GM23338 (cell line): ENCODE results near the gene MBD6. TPM values are rescaled to one million over a fixed set of nuclear protein-coding genes. Genes with fewer than 3 reads are reported as not detected.

Source experiments
- ATAC-seq: fragments of 200-7000 bp; cut with Tn5 transposase; 3 replicates; pipeline ENCODE4 v1.9.1; 2020
- DNase-seq: peaks from one replicate; pipeline ENCODE4 v3.0.0-alpha.2; 2015; ENCODE audit warnings: low spot score
- H2AFZ ChIP-seq: fragments of 200-600 bp; sonication (generic); 2 replicates; pipeline ENCODE4 v1.8.0; 2016; ENCODE audit warnings: antibody characterized with exemption, mild to moderate bottlenecking, moderate library complexity
- H3F3A ChIP-seq: fragments of 200-600 bp; sonication (generic); replicated peaks from 2 replicates; pipeline ENCODE4 v1.8.0; 2017; ENCODE audit warnings: antibody characterized with exemption, mixed run types, low read depth
- H3K27ac ChIP-seq: fragments of 200-600 bp; sonication (generic); 2 replicates; pipeline ENCODE4 v1.6.1; 2016; ENCODE audit warnings: low read depth
- H3K27me3 ChIP-seq: fragments of 200-600 bp; sonication (generic); 2 replicates; pipeline ENCODE4 v1.8.0; 2016; ENCODE audit warnings: mild to moderate bottlenecking, mixed run types, moderate library complexity; ENCODE audit not compliant: insufficient read depth
- H3K36me3 ChIP-seq: fragments of 200-600 bp; sonication (generic); 2 replicates; pipeline ENCODE4 v1.8.0; 2016; ENCODE audit warnings: mild to moderate bottlenecking; ENCODE audit not compliant: insufficient read depth
- H3K4me1 ChIP-seq: fragments of 200-600 bp; sonication (generic); 2 replicates; pipeline ENCODE4 v1.8.0; 2016; ENCODE audit warnings: mild to moderate bottlenecking, moderate library complexity; ENCODE audit not compliant: insufficient read depth
- H3K4me2 ChIP-seq: fragments of 200-600 bp; sonication (generic); 2 replicates; pipeline ENCODE4 v1.7.1; 2017; ENCODE audit warnings: mixed run types
- H3K4me3 ChIP-seq: fragments of 200-600 bp; sonication (generic); 2 replicates; pipeline ENCODE4 v1.6.1; 2016; ENCODE audit warnings: mixed run types
- H3K79me2 ChIP-seq: fragments of 200-600 bp; sonication (generic); replicated peaks from 2 replicates; pipeline ENCODE4 v1.8.0; 2017; ENCODE audit warnings: mild to moderate bottlenecking; ENCODE audit not compliant: insufficient read depth
- H3K9me2 ChIP-seq: fragments of 200-600 bp; sonication (generic); 2 replicates; pipeline ENCODE4 v1.8.0; 2017; ENCODE audit not compliant: insufficient read depth
- H4K20me1 ChIP-seq: fragments of 200-600 bp; sonication (generic); replicated peaks from 2 replicates; pipeline ENCODE4 v1.8.0; 2017; ENCODE audit warnings: mild to moderate bottlenecking; ENCODE audit not compliant: insufficient read depth
- H3K27ac Mint-ChIP-seq: 2 replicates; pipeline ENCODE4 v1.8.0; 2020; ENCODE audit warnings: inconsistent platforms, mild to moderate bottlenecking, moderate library complexity, mixed read lengths
- H3K27me3 Mint-ChIP-seq: 3 replicates; pipeline ENCODE4 v1.8.0; 2022; ENCODE audit warnings: low read depth, mild to moderate bottlenecking, moderate library complexity, mixed read lengths, inconsistent platforms; ENCODE audit not compliant: insufficient read depth, poor library complexity
- H3K36me3 Mint-ChIP-seq: 3 replicates; pipeline ENCODE4 v1.8.0; 2021; ENCODE audit warnings: low read depth, mild to moderate bottlenecking, inconsistent platforms, moderate library complexity, mixed read lengths
- H3K4me1 Mint-ChIP-seq: 3 replicates; pipeline ENCODE4 v1.8.0; 2020; ENCODE audit warnings: mild to moderate bottlenecking, inconsistent platforms, mixed read lengths
- H3K4me3 Mint-ChIP-seq: 3 replicates; pipeline ENCODE4 v1.8.0; 2021; ENCODE audit warnings: moderate library complexity, mild to moderate bottlenecking, inconsistent platforms, mixed read lengths
- H3K9me3 Mint-ChIP-seq: 3 replicates; pipeline ENCODE4 v1.8.0; 2020; ENCODE audit warnings: moderate library complexity, mild to moderate bottlenecking, inconsistent platforms, mixed read lengths
- CREB1 ChIP-seq: fragments of 250-450 bp; sonication (Bioruptor Pico); IDR thresholded peaks from 2 replicates; pipeline ENCODE4 v1.5.0; 2020; ENCODE audit warnings: low read depth, mild to moderate bottlenecking, moderate library complexity
- CTCF ChIP-seq, 2 experiments: fragments of 200-600 bp in 1 of 2; sonication (generic) in 1 of 2; conservative IDR thresholded peaks; 2 replicates each; pipeline versions ENCODE4 v1.5.1 to v1.6.1; 2016 to 2017; ENCODE audit warnings: antibody characterized with exemption in 2 of 2, low read depth in 2 of 2, mild to moderate bottlenecking in 2 of 2, moderate library complexity in 1 of 2
- ETS1 ChIP-seq: IDR thresholded peaks from 2 replicates; pipeline ENCODE4 v1.6.1; 2016; ENCODE audit warnings: antibody characterized with exemption
- EZH2 ChIP-seq: fragments of 200-600 bp; sonication (generic); IDR thresholded peaks from one replicate; pipeline ENCODE4 v1.8.0; 2017; ENCODE audit warnings: antibody characterized with exemption, mild to moderate bottlenecking, low read depth; ENCODE audit not compliant: unreplicated experiment
- EZH2phosphoT487 ChIP-seq: fragments of 200-600 bp; sonication (generic); IDR thresholded peaks from one replicate; pipeline ENCODE4 v1.8.1; 2018; ENCODE audit warnings: antibody characterized with exemption; ENCODE audit not compliant: unreplicated experiment
- JUNB ChIP-seq: IDR thresholded peaks from one replicate; pipeline ENCODE4 v1.6.1; 2016; ENCODE audit warnings: antibody characterized with exemption; ENCODE audit not compliant: unreplicated experiment
- NANOG ChIP-seq: IDR thresholded peaks from 2 replicates; pipeline ENCODE4 v1.6.1; 2016; ENCODE audit warnings: antibody characterized with exemption, borderline replicate concordance
- POLR2AphosphoS5 ChIP-seq: IDR thresholded peaks from 2 replicates; pipeline ENCODE4 v1.6.1; 2016; ENCODE audit warnings: antibody characterized with exemption, low read depth
- REST ChIP-seq: IDR thresholded peaks from one replicate; pipeline ENCODE4 v1.6.1; 2018; ENCODE audit warnings: antibody characterized with exemption; ENCODE audit not compliant: unreplicated experiment
- STAT1 ChIP-seq: IDR thresholded peaks from one replicate; pipeline ENCODE4 v1.6.1; 2016; ENCODE audit warnings: antibody characterized with exemption; ENCODE audit not compliant: unreplicated experiment
- ZNF114 ChIP-seq: fragments of 250-450 bp; sonication (Bioruptor Pico); IDR thresholded peaks from 2 replicates; pipeline ENCODE4 v1.5.0; 2020; ENCODE audit warnings: mild to moderate bottlenecking, moderate library complexity
- ZNF331 ChIP-seq: fragments of 250-450 bp; sonication (Bioruptor Pico); IDR thresholded peaks from 2 replicates; pipeline ENCODE4 v1.5.0; 2020; ENCODE audit warnings: low read depth, mild to moderate bottlenecking, moderate library complexity
- polyA plus RNA-seq: library from polyadenylated mRNA; unstranded; fragments of >200 nt; fragmentation: Nextera tagmentation; extraction: Ambion mirVana; gene quantifications from 2 replicates; pipeline ENCODE4 v1.2.1, GENCODE V29; 2016
- total RNA-seq: library from RNA; depleted of rRNA; stranded (reverse); fragments of >200 nt; shearing (Covaris generic); gene quantifications from 2 replicates; pipeline ENCODE4 v1.2.3, GENCODE V29; 2014

MBD6 gene
- total and polyA plus RNA-seq, 2 experiments from 2014 or later: 12.5 to 17.1 TPM

GRCh38 chr12:57564178-57564740 is 41.6 kb downstream of the MBD6 start (continued):
- TF ChIP-seq REST (no peak), ZNF114 (CRISPR knock-in tag) (no peak), EZH2 (no peak), NANOG (no peak), EZH2phosphoT487 (no peak), POLR2AphosphoS5 (no peak), CTCF (conservative IDR thresholded peaks at IDR 0.05; ENCODE audit: low read depth in 2 of 2) (no peak)

- no peaks in the 10 kb centered on the region for H3K9me2 ChIP-seq
- H4K20me1 ChIP-seq: peaks cover 3% of the 10 kb centered on the region; the same call in 1 of the 2 replicates
- H3F3A ChIP-seq: no peaks in the 10 kb centered on the region; the same call in 1 of the 2 replicates
- H2AFZ ChIP-seq: no peak overlapping the region
- H3K27ac Mint-ChIP-seq: no peak overlapping the region
- H3K4me1 ChIP-seq: no peaks in the 10 kb centered on the region
- no peaks in the 10 kb centered on the region for H3K27me3 Mint-ChIP-seq
- no peaks in the 10 kb centered on the region for H3K9me3 Mint-ChIP-seq
- ATAC-seq (no peak), DNase-seq (no peak)
- no peak overlapping the region for H3K4me2 ChIP-seq
- no peak overlapping the region for H3K27ac ChIP-seq
- TF ChIP-seq POLR2AphosphoS5 (no peak), JUNB (no peak), REST (no peak), STAT1 (no peak), ZNF331 (CRISPR knock-in tag) (no peak), CREB1 (no peak), ETS1 (no peak)
- H3K4me3 ChIP-seq: no peak overlapping the region
- peaks cover 13% of the 10 kb centered on the region for H3K36me3 ChIP-seq
- peaks cover 55% of the 10 kb centered on the region for H3K36me3 Mint-ChIP-seq
- no peak overlapping the region for H3K4me3 Mint-ChIP-seq
- no peaks in the 10 kb centered on the region for H3K4me1 Mint-ChIP-seq
- no peaks in the 10 kb centered on the region for H3K27me3 ChIP-seq
- H3K79me2 ChIP-seq: no peaks in the 10 kb centered on the region
Observed at GRCh38 chr12:57568838-57569237, 46.2 kb downstream of the MBD6 start.
